GM23338 (cell line): Measurements from ENCODE around the gene AMPD3.

Experiments used
- EZH2 ChIP-seq: fragments of 200-600 bp; sonication (generic); IDR thresholded peaks from one replicate; pipeline ENCODE4 v1.8.0; 2017; ENCODE audit warnings: antibody characterized with exemption, mild to moderate bottlenecking, low read depth; ENCODE audit not compliant: unreplicated experiment
- POLR2AphosphoS5 ChIP-seq: IDR thresholded peaks from 2 replicates; pipeline ENCODE4 v1.6.1; 2016; ENCODE audit warnings: antibody characterized with exemption, low read depth
- ZNF114 ChIP-seq: fragments of 250-450 bp; sonication (Bioruptor Pico); IDR thresholded peaks from 2 replicates; pipeline ENCODE4 v1.5.0; 2020; ENCODE audit warnings: mild to moderate bottlenecking, moderate library complexity
- ZNF331 ChIP-seq: fragments of 250-450 bp; sonication (Bioruptor Pico); IDR thresholded peaks from 2 replicates; pipeline ENCODE4 v1.5.0; 2020; ENCODE audit warnings: low read depth, mild to moderate bottlenecking, moderate library complexity
- TF ChIP-seq, protein P1 (sequence below), 2 experiments: fragments of 200-600 bp in 1 of 2; sonication (generic) in 1 of 2; conservative IDR thresholded peaks; 2 replicates each; pipeline versions ENCODE4 v1.5.1 to v1.6.1; 2016 to 2017; ENCODE audit warnings: antibody characterized with exemption in 2 of 2, low read depth in 2 of 2, mild to moderate bottlenecking in 2 of 2, moderate library complexity in 1 of 2
- TF ChIP-seq, protein P2 (sequence below): IDR thresholded peaks from one replicate; pipeline ENCODE4 v1.6.1; 2018; ENCODE audit warnings: antibody characterized with exemption; ENCODE audit not compliant: unreplicated experiment

DNA sequence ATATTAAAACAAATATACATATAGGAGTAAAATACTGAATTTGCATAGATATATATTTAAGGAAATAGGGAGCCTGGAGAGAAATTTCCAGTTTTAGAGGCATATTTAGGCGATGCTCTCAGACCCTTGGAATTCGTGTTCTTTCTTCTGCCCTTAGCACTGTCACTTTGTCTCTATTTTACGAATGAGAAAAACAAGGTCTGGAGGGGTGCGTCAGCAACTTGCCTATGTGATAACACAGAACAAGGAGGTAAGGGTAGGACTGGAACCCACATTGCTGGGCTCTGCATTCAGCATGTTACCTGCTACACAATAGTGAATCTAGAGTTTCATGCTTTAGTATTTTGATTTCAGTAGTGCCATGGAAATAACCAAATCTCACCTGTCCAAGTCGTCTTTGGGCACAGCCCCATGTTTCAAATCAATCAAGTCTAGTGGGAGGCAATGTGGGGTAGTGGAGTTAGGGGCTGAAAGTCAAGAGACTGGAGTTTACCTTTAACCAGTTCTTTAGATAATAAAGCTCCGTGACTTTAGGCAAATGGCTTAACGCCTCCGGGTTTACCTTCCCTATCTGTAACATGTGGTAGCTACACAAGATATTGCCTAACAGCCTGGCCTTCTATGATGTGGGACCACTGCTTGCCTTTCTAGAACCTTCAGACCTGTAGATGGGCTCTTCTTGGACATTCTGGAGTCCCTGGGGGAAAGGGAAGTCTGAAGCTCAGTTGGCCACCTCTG lies 44.8 kb upstream of the AMPD3 start:
- TF ChIP-seq ZNF331, result no peak
- TF ChIP-seq, protein P1, sequence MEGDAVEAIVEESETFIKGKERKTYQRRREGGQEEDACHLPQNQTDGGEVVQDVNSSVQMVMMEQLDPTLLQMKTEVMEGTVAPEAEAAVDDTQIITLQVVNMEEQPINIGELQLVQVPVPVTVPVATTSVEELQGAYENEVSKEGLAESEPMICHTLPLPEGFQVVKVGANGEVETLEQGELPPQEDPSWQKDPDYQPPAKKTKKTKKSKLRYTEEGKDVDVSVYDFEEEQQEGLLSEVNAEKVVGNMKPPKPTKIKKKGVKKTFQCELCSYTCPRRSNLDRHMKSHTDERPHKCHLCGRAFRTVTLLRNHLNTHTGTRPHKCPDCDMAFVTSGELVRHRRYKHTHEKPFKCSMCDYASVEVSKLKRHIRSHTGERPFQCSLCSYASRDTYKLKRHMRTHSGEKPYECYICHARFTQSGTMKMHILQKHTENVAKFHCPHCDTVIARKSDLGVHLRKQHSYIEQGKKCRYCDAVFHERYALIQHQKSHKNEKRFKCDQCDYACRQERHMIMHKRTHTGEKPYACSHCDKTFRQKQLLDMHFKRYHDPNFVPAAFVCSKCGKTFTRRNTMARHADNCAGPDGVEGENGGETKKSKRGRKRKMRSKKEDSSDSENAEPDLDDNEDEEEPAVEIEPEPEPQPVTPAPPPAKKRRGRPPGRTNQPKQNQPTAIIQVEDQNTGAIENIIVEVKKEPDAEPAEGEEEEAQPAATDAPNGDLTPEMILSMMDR (conservative IDR thresholded peaks at IDR 0.05; ENCODE audit: low read depth in 2 of 2), result no peak
- TF ChIP-seq EZH2, result no peak
- TF ChIP-seq ZNF114 (CRISPR knock-in tag), result no peak
- TF ChIP-seq, protein P2, sequence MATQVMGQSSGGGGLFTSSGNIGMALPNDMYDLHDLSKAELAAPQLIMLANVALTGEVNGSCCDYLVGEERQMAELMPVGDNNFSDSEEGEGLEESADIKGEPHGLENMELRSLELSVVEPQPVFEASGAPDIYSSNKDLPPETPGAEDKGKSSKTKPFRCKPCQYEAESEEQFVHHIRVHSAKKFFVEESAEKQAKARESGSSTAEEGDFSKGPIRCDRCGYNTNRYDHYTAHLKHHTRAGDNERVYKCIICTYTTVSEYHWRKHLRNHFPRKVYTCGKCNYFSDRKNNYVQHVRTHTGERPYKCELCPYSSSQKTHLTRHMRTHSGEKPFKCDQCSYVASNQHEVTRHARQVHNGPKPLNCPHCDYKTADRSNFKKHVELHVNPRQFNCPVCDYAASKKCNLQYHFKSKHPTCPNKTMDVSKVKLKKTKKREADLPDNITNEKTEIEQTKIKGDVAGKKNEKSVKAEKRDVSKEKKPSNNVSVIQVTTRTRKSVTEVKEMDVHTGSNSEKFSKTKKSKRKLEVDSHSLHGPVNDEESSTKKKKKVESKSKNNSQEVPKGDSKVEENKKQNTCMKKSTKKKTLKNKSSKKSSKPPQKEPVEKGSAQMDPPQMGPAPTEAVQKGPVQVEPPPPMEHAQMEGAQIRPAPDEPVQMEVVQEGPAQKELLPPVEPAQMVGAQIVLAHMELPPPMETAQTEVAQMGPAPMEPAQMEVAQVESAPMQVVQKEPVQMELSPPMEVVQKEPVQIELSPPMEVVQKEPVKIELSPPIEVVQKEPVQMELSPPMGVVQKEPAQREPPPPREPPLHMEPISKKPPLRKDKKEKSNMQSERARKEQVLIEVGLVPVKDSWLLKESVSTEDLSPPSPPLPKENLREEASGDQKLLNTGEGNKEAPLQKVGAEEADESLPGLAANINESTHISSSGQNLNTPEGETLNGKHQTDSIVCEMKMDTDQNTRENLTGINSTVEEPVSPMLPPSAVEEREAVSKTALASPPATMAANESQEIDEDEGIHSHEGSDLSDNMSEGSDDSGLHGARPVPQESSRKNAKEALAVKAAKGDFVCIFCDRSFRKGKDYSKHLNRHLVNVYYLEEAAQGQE, result no peak
- no peak for TF ChIP-seq POLR2AphosphoS5
